Muscle layer of duodenum (tissue), 2 donors: Measurements from ENCODE around the gene NR3C2.
A peak's percentile ranks its signal among the peaks of the same experiment; 100 is the strongest.
"Not testable (repeated sequence)": the region's sequence is repeated elsewhere in the genome, so short reads cannot be mapped to it uniquely, and the experiment has no call there.

Source experiments
- H3K27ac ChIP-seq: one replicate; pipeline ENCODE4 v1.7.0; 2013; ENCODE audit warnings: mild to moderate bottlenecking, low read length
- H3K27me3 ChIP-seq: one replicate; pipeline ENCODE4 v1.7.0; 2013; ENCODE audit warnings: low read depth, mild to moderate bottlenecking, control low read depth, low read length
- H3K36me3 ChIP-seq, 2 donors: one replicate each; pipeline ENCODE4 v1.7.0; 2013; ENCODE audit warnings: low read length in 2 of 2, control low read depth in 1 of 2, mild to moderate bottlenecking in 1 of 2; ENCODE audit not compliant: insufficient read depth in 2 of 2, control insufficient read depth in 1 of 2
- H3K4me1 ChIP-seq, 2 donors: one replicate each; pipeline ENCODE4 v1.7.0; 2013; ENCODE audit warnings: low read length in 2 of 2, mild to moderate bottlenecking in 2 of 2, control low read depth in 1 of 2, moderate library complexity in 1 of 2; ENCODE audit not compliant: insufficient read depth in 2 of 2, control insufficient read depth in 1 of 2
- H3K4me3 ChIP-seq, 2 donors: one replicate each; pipeline ENCODE4 v1.7.0; 2013; ENCODE audit warnings: low read length in 2 of 2, low read depth in 1 of 2, mild to moderate bottlenecking in 1 of 2
- H3K9me3 ChIP-seq, 2 donors: one replicate each; pipeline ENCODE4 v1.7.0; 2013; ENCODE audit warnings: low read length in 2 of 2, control low read depth in 1 of 2, mild to moderate bottlenecking in 1 of 2; ENCODE audit not compliant: control insufficient read depth in 1 of 2
- donor health status: healthy.

The NR3C2 gene

DNA sequence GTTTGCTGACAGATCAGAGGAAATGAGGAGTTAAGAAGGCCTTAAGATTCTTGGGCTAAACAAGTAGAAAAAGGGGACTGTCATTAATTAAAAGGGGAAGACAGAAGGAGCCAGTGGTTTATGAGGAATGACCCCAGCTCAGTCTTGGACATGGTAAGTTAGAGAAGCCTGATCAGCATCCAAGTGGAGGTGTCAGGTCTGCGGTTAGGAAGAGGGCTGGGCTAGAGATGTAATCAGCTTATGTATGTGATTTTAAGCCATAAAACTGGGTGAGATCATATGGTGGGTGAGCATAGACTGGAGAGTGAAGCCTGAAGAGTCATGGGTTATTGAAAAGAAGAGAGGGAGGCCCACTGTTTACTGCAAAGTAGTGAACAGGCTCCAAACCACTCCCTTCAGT is 246.1 kb downstream of the NR3C2 start:
- H3K27ac ChIP-seq, result no peak overlapping the region
- H3K9me3 ChIP-seq, result no peaks in the 10 kb centered on the region
- H3K4me3 ChIP-seq, result no peak overlapping the region
- no peaks in the 10 kb centered on the region for H3K27me3 ChIP-seq
- H3K4me1 ChIP-seq, result no peaks in the 10 kb centered on the region
- peaks cover 0 to 18% of the 10 kb centered on the region in 2 donors for H3K36me3 ChIP-seq

- Histone ChIP-seq H3K36me3 (peaks cover 0 to 18% of the 10 kb centered on the region in 2 donors), H3K27ac (no peak overlapping the region)
Measured at GRCh38 chr4:148192526-148192925, 249.7 kb downstream of the NR3C2 start.

DNA sequence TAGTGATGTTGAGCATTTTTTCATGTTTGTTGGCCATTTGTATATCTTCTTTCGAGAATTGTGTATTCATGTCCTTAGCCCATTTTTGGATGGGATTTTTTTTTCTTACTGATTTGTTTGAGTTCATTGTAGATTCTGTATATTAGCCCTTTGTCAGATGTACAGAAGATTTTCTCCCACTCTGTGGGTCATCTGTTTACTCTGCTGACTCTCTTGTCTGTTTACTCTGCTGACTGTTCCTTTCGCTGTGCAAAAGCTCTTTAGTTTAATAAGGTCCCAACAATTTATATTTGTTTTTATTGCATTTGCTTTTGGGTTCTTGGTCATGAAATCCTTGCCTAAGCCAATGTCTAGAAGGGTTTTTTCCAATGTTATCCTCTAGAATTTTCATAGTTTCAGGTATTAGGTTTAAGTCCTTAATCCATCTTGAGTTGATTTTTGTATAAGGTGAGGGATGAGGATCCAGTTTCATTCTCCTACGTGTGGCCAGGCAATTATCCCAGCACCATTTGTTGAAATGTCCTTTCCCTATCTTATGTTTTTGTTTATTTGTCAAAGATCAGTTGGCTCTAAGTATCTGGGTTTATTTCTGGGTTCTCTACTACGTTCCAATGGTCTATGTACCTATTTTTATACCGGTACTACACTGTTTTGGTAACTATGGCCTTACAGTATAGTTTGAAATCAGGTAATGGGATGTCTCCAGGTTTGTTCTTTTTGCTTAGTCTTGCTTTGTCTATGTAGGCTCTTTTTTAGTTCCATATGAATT is 254.6 kb downstream of the NR3C2 start:
- H3K27ac ChIP-seq, H3K36me3 ChIP-seq, H3K4me3 ChIP-seq, H3K27me3 ChIP-seq, H3K9me3 ChIP-seq, H3K4me1 ChIP-seq: not testable (repeated sequence)

More at GRCh38 chr4:148192526-148192925, 249.7 kb downstream of the NR3C2 start:
- no peak overlapping the region for H3K4me3 ChIP-seq
- H3K4me1 ChIP-seq, result no peaks in the 10 kb centered on the region
- H3K9me3 ChIP-seq, result no peaks in the 10 kb centered on the region
- H3K27me3 ChIP-seq, result no peaks in the 10 kb centered on the region

DNA sequence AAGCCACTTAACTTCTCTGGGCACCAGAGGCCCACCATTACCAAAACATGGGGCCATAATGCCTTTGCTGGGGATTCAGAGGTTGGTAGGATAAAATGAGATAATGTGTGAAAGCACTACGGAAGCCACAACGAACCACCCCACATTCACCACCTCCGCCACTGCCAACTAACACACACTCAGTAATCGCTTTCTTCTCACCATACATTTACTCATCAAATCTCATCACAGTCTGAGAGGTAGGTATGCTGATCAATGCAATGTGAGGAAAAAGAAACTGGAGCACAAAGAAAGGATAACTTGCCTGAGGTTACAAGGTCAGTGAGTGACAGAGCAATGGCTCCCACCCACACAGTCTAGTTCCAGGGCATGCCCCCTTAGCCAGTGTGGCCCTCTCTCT is 257.3 kb downstream of the NR3C2 start:
- no peaks in the 10 kb centered on the region for H3K4me1 ChIP-seq
- H3K27me3 ChIP-seq, result no peaks in the 10 kb centered on the region
- H3K36me3 ChIP-seq, result no peaks in the 10 kb centered on the region
- H3K27ac ChIP-seq, result no peak overlapping the region
- no peaks in the 10 kb centered on the region for H3K9me3 ChIP-seq
- no peak overlapping the region for H3K4me3 ChIP-seq

DNA sequence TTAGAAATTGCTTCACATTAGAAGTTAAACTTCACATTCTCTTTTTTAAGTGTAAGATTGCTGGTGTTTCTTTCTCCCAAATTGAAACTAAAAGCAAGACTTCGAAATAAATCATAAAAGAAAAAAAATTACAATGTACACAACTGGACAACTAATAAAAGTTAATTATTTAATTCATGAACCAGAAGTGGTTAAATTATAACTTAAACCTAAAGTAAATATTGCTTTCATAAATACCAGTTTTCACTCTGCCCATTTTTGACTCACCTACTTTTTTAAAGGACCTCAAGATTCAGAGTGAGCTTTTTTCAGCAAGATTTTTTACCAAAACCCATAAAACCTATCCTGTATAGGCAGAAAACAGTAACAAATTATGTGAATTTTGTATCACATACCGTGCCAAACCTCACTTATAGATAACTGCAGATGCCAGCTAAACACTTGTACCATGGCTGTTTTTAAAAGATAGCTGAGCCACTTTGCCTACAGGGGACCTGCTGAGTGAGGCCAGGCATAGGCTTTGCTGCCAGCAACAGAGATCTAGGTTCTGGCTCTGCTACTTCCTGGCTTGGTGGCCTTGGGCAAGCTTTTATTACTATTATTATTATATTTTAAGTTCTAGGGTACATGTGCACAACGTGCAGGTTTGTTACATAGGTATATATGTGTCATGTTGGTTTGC is 259.8 kb downstream of the NR3C2 start:
- Histone ChIP-seq H3K4me3 (peak overlapping the region in 1 of 2 donors; percentile 7), H3K27ac (no peak overlapping the region), H3K27me3 (no peaks in the 10 kb centered on the region), H3K36me3 (no peaks in the 10 kb centered on the region), H3K4me1 (no peaks in the 10 kb centered on the region), H3K9me3 (no peaks in the 10 kb centered on the region)

DNA sequence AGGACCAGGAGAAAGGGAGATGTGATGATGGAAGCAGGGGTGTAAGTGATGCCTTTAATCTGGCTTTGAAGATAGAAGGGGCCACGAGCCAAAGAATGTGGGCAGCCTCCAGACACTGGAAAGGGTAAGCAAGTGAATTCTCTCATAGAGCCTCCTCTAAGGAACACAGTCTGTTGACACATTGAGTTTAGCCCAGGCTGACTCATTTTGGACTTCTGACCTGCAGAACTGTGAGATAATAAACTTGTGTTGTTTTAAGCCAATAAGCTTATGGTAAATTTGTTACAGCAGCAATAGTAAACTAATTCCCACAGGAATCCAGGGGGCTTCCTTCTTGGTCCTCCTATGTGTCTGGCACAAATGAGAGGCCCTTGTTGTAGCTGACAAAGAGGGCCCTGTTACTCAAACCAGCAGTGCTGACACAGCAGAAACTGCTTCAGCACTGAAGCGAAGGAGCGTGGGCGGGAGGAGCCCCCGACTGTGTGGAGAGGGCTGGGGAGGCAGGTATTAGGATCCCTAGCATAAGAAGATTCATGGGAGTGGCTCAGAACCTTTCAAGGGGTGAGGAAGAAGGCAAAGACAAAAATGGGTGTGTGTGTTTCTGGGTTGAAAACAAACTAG is 268.7 kb downstream of the NR3C2 start:
- Histone ChIP-seq H3K27me3 (no peaks in the 10 kb centered on the region), H3K4me3 (no peak overlapping the region), H3K9me3 (no peaks in the 10 kb centered on the region), H3K36me3 (no peaks in the 10 kb centered on the region), H3K27ac (no peak overlapping the region), H3K4me1 (no peaks in the 10 kb centered on the region)

- Histone ChIP-seq H3K4me3 (no peak overlapping the region), H3K27ac (no peak overlapping the region)
Measured at GRCh38 chr4:148171596-148171995, 270.6 kb downstream of the NR3C2 start.

GRCh38 chr4:148170408-148171365 is 271.5 kb downstream of the NR3C2 start:
- no peak overlapping the region for H3K4me3 ChIP-seq
- H3K27me3 ChIP-seq, result no peaks in the 10 kb centered on the region
- no peaks in the 10 kb centered on the region for H3K9me3 ChIP-seq
- no peaks in the 10 kb centered on the region for H3K36me3 ChIP-seq
- H3K27ac ChIP-seq, result no peak overlapping the region
- H3K4me1 ChIP-seq, result peaks cover 0 to 7% of the 10 kb centered on the region in 2 donors

More at GRCh38 chr4:148171596-148171995, 270.6 kb downstream of the NR3C2 start:
- Histone ChIP-seq H3K4me1 (no peaks in the 10 kb centered on the region), H3K36me3 (no peaks in the 10 kb centered on the region), H3K9me3 (no peaks in the 10 kb centered on the region), H3K27me3 (no peaks in the 10 kb centered on the region)

GRCh38 chr4:148166132-148166591 is 276.1 kb downstream of the NR3C2 start:
- Histone ChIP-seq H3K27me3 (no peaks in the 10 kb centered on the region), H3K36me3 (no peaks in the 10 kb centered on the region), H3K4me3 (peak overlapping the region in 1 of 2 donors; percentile 45), H3K9me3 (no peaks in the 10 kb centered on the region), H3K4me1 (peaks cover 4 to 20% of the 10 kb centered on the region in 2 donors), H3K27ac (no peak overlapping the region)

- Histone ChIP-seq H3K4me3 (no peak overlapping the region), H3K9me3 (no peaks in the 10 kb centered on the region), H3K4me1 (peaks cover 4 to 20% of the 10 kb centered on the region in 2 donors), H3K27ac (no peak overlapping the region), H3K27me3 (no peaks in the 10 kb centered on the region), H3K36me3 (no peaks in the 10 kb centered on the region)
Measured at GRCh38 chr4:148164557-148164956, 277.7 kb downstream of the NR3C2 start.
